Measurements from ENCODE around the gene KRT77. TPM values are rescaled to one million over a fixed set of nuclear protein-coding genes. Genes with fewer than 3 reads are reported as not detected.
"Not testable (repeated sequence)": the region's sequence is repeated elsewhere in the genome, so short reads cannot be mapped to it uniquely, and the experiment has no call there.

The KRT77 gene
- total RNA-seq, 1 donor from 2014 or later: 110 TPM

GRCh38 chr12:52721838-52722470 lies 18.6 kb upstream of the KRT77 start:
- no peak for DNase-seq

DNA sequence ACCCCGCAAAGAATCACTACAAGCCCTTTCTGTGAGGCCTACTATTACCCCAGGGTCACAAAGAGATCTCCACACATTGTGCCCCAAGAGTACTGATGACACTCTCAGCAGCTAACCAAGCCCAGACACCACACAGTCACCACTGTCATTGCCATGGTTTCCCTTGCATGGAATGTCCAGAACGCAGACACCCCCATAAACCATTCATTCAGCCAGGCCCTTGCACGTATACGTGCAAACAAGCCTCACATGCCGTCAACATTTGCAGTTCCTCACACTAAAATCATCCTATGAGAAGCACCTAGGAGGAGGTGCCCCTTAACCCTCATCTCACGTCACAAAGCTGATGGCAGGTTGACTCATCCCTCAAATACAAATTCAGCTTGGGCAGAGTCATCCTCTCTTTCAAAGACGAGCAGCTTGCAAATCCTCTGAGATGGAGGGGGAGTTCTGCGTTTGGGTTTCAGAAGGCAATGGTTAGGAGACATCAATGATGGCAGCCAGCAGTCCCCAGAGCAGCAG lies 17.1 kb upstream of the KRT77 start:
- DNase-seq: no peak

GRCh38 chr12:52716061-52716460 lies 12.7 kb upstream of the KRT77 start:
- DNase-seq: no peak

DNA sequence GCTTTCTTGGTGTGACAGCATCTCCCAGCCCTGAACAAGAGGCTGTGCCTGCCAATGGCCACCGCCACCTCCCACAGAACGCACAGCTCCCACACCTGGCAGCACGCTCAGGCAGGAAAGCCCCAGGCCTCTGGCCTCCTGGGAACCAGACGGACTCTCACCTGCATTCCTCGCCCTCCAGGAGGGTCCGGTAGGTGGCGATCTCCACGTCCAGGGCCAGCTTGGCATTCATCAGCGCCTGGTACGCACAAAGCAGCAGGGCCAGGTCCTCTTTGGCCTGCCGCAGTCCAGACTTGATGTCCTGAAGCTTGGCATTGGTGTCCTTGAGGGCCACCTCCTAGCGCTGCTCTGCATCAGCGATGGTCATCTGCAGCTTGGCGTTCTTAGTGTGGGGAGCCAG lies 12.1 kb upstream of the KRT77 start:
- DNase-seq: no peak

DNA sequence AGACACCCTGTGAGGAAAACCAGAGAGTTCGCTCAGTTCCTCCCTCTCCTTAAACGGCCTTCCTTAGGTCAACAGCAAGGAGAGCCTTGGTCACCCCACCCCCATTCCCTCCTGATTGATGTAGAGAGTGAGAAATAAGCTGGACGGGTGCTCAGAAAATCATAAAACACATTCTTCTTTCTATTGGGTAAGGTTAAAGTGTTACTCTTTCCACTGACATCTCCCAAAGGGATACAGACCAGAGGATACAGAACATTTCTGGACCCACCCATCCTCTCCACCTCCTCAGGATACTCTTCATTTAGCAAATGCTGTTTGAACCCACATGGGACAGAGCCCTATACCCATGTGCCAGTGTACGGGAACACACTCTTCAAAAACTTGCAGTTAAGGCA lies 11.6 kb upstream of the KRT77 start:
- no peak for DNase-seq

- DNase-seq: no peak
Observed at GRCh38 chr12:52713960-52714886, 10.9 kb upstream of the KRT77 start.

- not testable (repeated sequence) for DNase-seq
Observed at GRCh38 chr12:52712122-52712521, 8.8 kb upstream of the KRT77 start.

GRCh38 chr12:52710730-52711129 lies 7.4 kb upstream of the KRT77 start:
- DNase-seq: no peak

DNA sequence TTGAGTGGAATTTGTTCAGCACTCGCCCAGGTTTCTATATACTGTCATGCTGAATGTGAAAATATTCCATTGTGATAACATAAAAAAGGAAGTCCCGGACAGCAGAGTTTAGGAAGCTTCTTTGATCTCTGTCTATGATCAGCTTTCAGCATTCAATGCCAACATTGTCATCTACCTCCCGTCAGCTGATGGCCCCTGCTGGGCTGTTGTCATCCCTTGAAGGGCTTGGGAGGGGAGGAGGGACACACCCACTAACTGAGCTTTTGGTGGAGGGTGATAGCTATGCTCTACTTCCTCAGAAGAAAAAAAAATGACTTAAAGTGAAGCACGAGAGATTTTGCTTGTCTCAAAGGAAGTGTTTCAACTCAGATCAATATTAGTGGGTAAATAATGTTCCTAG lies 4.7 kb upstream of the KRT77 start:
- DNase-seq: no peak

- DNase-seq: no peak
Observed at GRCh38 chr12:52704464-52704863, 1.1 kb upstream of the KRT77 start.

- no peak for DNase-seq
Observed at GRCh38 chr12:52703878-52704277, 554 bp upstream of the KRT77 start.

DNA sequence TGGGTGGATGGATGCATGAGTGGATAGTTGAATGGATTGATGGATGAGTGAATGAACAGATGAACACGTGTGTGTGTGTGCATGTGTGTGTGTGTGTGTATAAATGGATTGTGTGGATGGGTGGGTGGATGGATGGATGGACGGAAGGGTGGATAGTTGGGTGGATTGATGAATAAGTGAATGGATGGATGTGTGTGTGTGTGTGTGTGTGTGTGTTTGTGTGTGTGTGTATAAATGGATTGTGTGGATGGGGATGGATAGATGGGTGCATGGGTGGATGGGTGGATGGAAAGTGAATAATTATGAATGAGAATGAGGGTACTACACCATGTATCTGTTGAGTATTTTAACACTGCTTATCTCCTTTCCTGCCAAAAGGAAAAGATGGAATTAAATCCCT lies 986 bp downstream of the KRT77 start:
- DNase-seq: no peak

GRCh38 chr12:52701281-52701680 lies 2.0 kb downstream of the KRT77 start:
- no peak for DNase-seq

DNA sequence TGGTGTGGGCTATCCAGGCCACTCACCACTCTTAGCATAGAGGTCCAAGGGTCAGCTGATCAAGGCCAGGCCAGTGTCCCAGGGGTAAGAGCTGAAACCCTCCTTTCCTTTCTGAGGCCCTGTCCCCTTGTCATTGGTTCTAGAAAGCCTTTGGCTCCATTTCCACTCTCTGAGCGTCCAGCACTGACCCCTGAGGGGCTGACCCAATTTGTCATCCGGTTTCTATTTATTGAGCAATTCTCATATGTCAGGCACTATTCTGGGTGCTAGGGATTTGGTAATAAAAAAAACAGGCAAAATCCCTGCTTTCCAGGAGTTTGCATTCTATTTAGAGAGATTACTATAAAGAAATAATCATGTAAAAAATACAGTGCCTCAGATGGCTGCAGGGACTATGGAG lies 3.4 kb downstream of the KRT77 start:
- no peak for DNase-seq

GRCh38 chr12:52699373-52699772 lies 4.0 kb downstream of the KRT77 start:
- DNase-seq: no peak

GRCh38 chr12:52698651-52699340 lies 4.5 kb downstream of the KRT77 start:
- no peak for DNase-seq

DNA sequence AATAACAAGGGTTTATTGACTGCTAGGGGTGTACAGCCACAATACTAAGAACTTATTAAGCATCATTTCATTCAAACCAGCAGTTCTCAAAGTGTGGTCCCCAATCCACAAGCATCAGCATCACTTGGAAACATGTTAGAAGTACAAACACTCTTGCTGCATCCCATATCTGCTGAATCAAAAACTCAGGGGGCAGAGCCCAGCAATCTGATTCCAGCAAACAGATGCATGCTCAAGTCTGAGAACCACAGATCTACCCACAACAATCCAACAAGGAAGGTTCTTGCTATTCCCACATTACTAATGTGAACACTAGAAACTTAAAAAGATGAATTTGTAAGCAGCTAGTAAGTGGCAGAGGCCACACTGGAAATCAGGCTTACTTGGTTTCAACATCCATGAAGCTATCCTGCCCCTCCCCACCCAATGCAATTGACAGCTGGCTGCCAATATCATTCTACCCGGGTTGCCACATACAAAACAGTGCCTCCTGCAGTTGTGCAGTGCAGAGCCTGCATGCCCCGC lies 6.2 kb downstream of the KRT77 start:
- no peak for DNase-seq

GRCh38 chr12:52696588-52696987 lies 6.7 kb downstream of the KRT77 start:
- DNase-seq: no peak

GRCh38 chr12:52695039-52695438 lies 8.3 kb downstream of the KRT77 start:
- DNase-seq: no peak

DNA sequence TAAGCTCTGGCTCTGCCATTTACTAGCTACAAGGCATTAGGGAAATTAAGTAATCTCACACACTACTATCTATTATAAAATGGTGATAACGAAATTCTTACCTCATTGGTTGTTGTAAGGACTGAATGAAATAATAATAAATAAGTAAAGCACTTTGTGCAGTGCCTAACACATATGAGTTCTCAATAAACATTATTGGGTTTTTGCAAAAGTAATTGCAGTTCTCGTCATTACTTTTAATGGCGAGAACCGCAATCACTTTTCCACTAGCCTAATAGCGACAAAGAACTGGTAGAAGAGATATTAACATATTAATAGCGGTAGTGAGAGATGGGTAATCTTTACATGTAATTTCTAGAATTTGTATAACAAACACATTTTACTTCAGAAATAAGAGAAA lies 9.2 kb downstream of the KRT77 start:
- no peak for DNase-seq

GRCh38 chr12:52693261-52693660 lies 10.1 kb downstream of the KRT77 start:
- DNase-seq: no peak

GRCh38 chr12:52692254-52692653 lies 11.1 kb downstream of the KRT77 start:
- no peak for DNase-seq

GRCh38 chr12:52691841-52692150 lies 11.5 kb downstream of the KRT77 start:
- DNase-seq: no peak

Measured in skin of body (tissue), 2 donors.